Hepatocyte (in vitro differentiated cells): ENCODE data around the gene SLC17A5.

ENCODE experiments used
- CTCF ChIP-seq: fragments of 200-600 bp; sonication (generic); IDR thresholded peaks from 2 replicates; pipeline ENCODE4 v1.5.1; 2016; ENCODE audit warnings: antibody characterized with exemption, mild to moderate bottlenecking; ENCODE audit not compliant: poor library complexity
- EZH2 ChIP-seq: fragments of 200-600 bp; sonication (generic); IDR thresholded peaks from 2 replicates; pipeline ENCODE4 v1.6.1; 2016; ENCODE audit warnings: antibody characterized with exemption, mild to moderate bottlenecking, borderline replicate concordance
- EZH2phosphoT487 ChIP-seq: fragments of 200-600 bp; sonication (generic); IDR thresholded peaks from one replicate; pipeline ENCODE4 v1.6.1; 2018; ENCODE audit warnings: antibody characterized with exemption, mild to moderate bottlenecking, low read depth, moderate library complexity; ENCODE audit not compliant: unreplicated experiment, severe bottlenecking

GRCh38 chr6:73644030-73644429, 9.8 kb downstream of the SLC17A5 start:
- TF ChIP-seq CTCF (no peak), EZH2 (no peak), EZH2phosphoT487 (no peak)
